A549 (cell line): ENCODE results near the gene SLIT3. TPM values are rescaled to one million over a fixed set of nuclear protein-coding genes. Genes with fewer than 3 reads are reported as not detected.

Source experiments
- ATAC-seq, 2 experiments: fragments of 200-7000 bp in 1 of 2; fragments of >200 bp in 1 of 2; cut with Nextera tagmentation in 1 of 2; cut with Tn5 transposase in 1 of 2; 3 replicates each; pipeline versions ENCODE4 v1.8.0 to v1.9.1; 2018 to 2020; ENCODE audit warnings: mild to moderate bottlenecking in 1 of 2, moderate library complexity in 1 of 2
- CTCF ChIA-PET: fragments of 300-600 bp; sonication (Branson Sonifier 250); formaldehyde crosslinking; extraction: SDS; loops from one replicate; lab custom pipeline; 2021; ENCODE audit warnings: antibody characterized with exemption, inconsistent platforms; lab: Yijun Ruan, JAX
- POLR2A ChIA-PET: fragments of 350-600 bp; formaldehyde crosslinking; extraction: SDS; loops from one replicate; lab custom pipeline; 2021; ENCODE audit warnings: antibody characterized with exemption, inconsistent platforms; lab: Yijun Ruan, JAX
- DNase-seq, 2 experiments: peaks; one replicate each; pipeline versions ENCODE4 v3.0.0 to v3.0.0-alpha.2; 2011 to 2016; ENCODE audit warnings: low read depth in 1 of 2, low spot score in 1 of 2
- FAIRE-seq: peaks from 2 replicates; lab custom pipeline; 2011; peaks lifted over from hg19 to GRCh38; lab: Jason Lieb, UNC
- H3K27ac ChIP-seq, 2 experiments: fragments of >200 bp; sonication (Bioruptor Twin); formaldehyde crosslinking; 3 replicates each; pipeline ENCODE4 v1.5.1; 2016 to 2017
- H3K4me1 ChIP-seq: fragments of >200 bp; sonication (Bioruptor Twin); formaldehyde crosslinking; 3 replicates; pipeline ENCODE4 v1.6.1; 2016
- H3K4me2 ChIP-seq: fragments of >200 bp; sonication (Bioruptor Twin); formaldehyde crosslinking; 3 replicates; pipeline ENCODE4 v1.6.1; 2016
- H3K4me3 ChIP-seq: fragments of >200 bp; sonication (Bioruptor Twin); formaldehyde crosslinking; 3 replicates; pipeline ENCODE4 v1.5.1; 2016
- H3K9me3 ChIP-seq: fragments of >200 bp; sonication (Bioruptor Twin); formaldehyde crosslinking; 3 replicates; pipeline ENCODE4 v1.6.1; 2016
- CHD2 ChIP-seq: fragments of 150-350 bp; IDR thresholded peaks from 2 replicates; pipeline ENCODE4 v1.6.1; 2014; ENCODE audit warnings: low read length; ENCODE audit not compliant: partially characterized antibody
- EHF ChIP-seq: fragments of 250-450 bp; sonication (Bioruptor Pico); IDR thresholded peaks from 2 replicates; pipeline ENCODE4 v1.5.0; 2020; ENCODE audit warnings: mild to moderate bottlenecking
- ELK1 ChIP-seq: fragments of 150-350 bp; IDR thresholded peaks from 2 replicates; pipeline ENCODE4 v1.6.1; 2014; ENCODE audit warnings: low read depth, mild to moderate bottlenecking, low read length
- ESRRA ChIP-seq: fragments of 150-350 bp; IDR thresholded peaks from 2 replicates; pipeline ENCODE4 v1.6.1; 2014; ENCODE audit warnings: mild to moderate bottlenecking, low read length, borderline replicate concordance
- FOXS1 ChIP-seq: fragments of 250-450 bp; sonication (Bioruptor Pico); IDR thresholded peaks from 2 replicates; pipeline ENCODE4 v1.5.0; 2020; ENCODE audit warnings: mild to moderate bottlenecking, moderate library complexity
- GATA3 ChIP-seq: IDR thresholded peaks from 2 replicates; pipeline ENCODE4 v1.6.1; 2012; ENCODE audit warnings: borderline replicate concordance
- HES2 ChIP-seq: fragments of >200 bp; sonication (Bioruptor Twin); formaldehyde crosslinking; IDR thresholded peaks from 2 replicates; pipeline ENCODE4 v1.6.1; 2016
- HEYL ChIP-seq: fragments of 250-450 bp; sonication (Bioruptor Pico); IDR thresholded peaks from 2 replicates; pipeline ENCODE4 v1.8.0; 2021; ENCODE audit warnings: mild to moderate bottlenecking, moderate library complexity
- HOXA7 ChIP-seq: fragments of 250-450 bp; sonication (Bioruptor Pico); IDR thresholded peaks from 2 replicates; pipeline ENCODE4 v1.5.0; 2020; ENCODE audit warnings: mild to moderate bottlenecking, moderate library complexity
- HOXB13 ChIP-seq: fragments of 250-450 bp; sonication (Bioruptor Pico); IDR thresholded peaks from 2 replicates; pipeline ENCODE4 v1.5.0; 2020; ENCODE audit warnings: low read depth, mild to moderate bottlenecking, moderate library complexity
- HOXB5 ChIP-seq: fragments of 250-450 bp; sonication (Bioruptor Pico); IDR thresholded peaks from 2 replicates; pipeline ENCODE4 v1.5.0; 2020; ENCODE audit warnings: mild to moderate bottlenecking, moderate library complexity
- JUNB ChIP-seq: fragments of >200 bp; sonication (Bioruptor Twin); formaldehyde crosslinking; IDR thresholded peaks from 2 replicates; pipeline ENCODE4 v1.6.1; 2016
- KDM1A ChIP-seq: fragments of 200-600 bp; sonication (generic); IDR thresholded peaks from 2 replicates; pipeline ENCODE4 v1.6.1; 2016; ENCODE audit warnings: low read depth, mild to moderate bottlenecking
- MAFK ChIP-seq: fragments of 450-650 bp; IDR thresholded peaks from 2 replicates; pipeline ENCODE4 v1.6.1; 2014; ENCODE audit not compliant: partially characterized antibody
- MAX ChIP-seq: IDR thresholded peaks from 2 replicates; pipeline ENCODE4 v1.6.1; 2012
- MAZ ChIP-seq: fragments of 150-350 bp; IDR thresholded peaks from 2 replicates; pipeline ENCODE4 v1.6.1; 2014; ENCODE audit warnings: antibody characterized with exemption, low read depth, low read length, borderline replicate concordance
- NFE2L2 ChIP-seq: fragments of 150-350 bp; conservative IDR thresholded peaks from 2 replicates; pipeline ENCODE4 v1.6.1; 2014; ENCODE audit warnings: low read length
- RARB ChIP-seq: fragments of 250-450 bp; sonication (Bioruptor Pico); IDR thresholded peaks from 2 replicates; pipeline ENCODE4 v1.8.0; 2021; ENCODE audit warnings: mild to moderate bottlenecking, moderate library complexity
- RCOR1 ChIP-seq: fragments of 150-350 bp; IDR thresholded peaks from 2 replicates; pipeline ENCODE4 v1.6.1; 2014; ENCODE audit warnings: antibody characterized with exemption, low read length, low read depth
- RFX5 ChIP-seq: fragments of 450-650 bp; IDR thresholded peaks from 2 replicates; pipeline ENCODE4 v1.7.1; 2014; ENCODE audit warnings: antibody characterized with exemption, mild to moderate bottlenecking, moderate library complexity
- RNF2 ChIP-seq: fragments of 200-600 bp; sonication (generic); IDR thresholded peaks from 2 replicates; pipeline ENCODE4 v1.6.1; 2016; ENCODE audit warnings: low read depth, mild to moderate bottlenecking, antibody characterized with exemption, moderate library complexity, borderline replicate concordance
- SMC3 ChIP-seq: fragments of >200 bp; sonication (Bioruptor Twin); formaldehyde crosslinking; IDR thresholded peaks from 3 replicates; pipeline ENCODE4 v1.6.1; 2018; ENCODE audit warnings: inconsistent platforms
- whole genome bisulfite sequencing: methylation state at CpG from one replicate; pipeline ENCODE4 v1.1.6; 2017; ENCODE audit errors: missing lambda C conversion rate; 5-methylcytosine and 5-hydroxymethylcytosine counted together
- polyA plus RNA-seq, 4 experiments: library from polyadenylated mRNA; depleted of rRNA in 3 of 4; stranded (reverse); fragments of >200 nt; fragmentation: RNase III in 1 of 4; extraction: RNeasy Plus Mini Kit Qiagen cat#74134 plus additional on column Dnase treatment in 1 of 4; gene quantifications; 2 replicates in 3 of 4; 3 replicates in 1 of 4; pipeline ENCODE4 v1.2.3, GENCODE V29; 2011 to 2017
- TF ChIP-seq, protein P1 (sequence below): fragments of 250-450 bp; sonication (Bioruptor Pico); IDR thresholded peaks from 2 replicates; pipeline ENCODE4 v1.5.0; 2020; ENCODE audit warnings: low read depth, mild to moderate bottlenecking, moderate library complexity
- TF ChIP-seq, protein P2 (sequence below): IDR thresholded peaks from 2 replicates; pipeline ENCODE4 v1.6.1; 2012
- TF ChIP-seq, protein P3 (sequence below): fragments of 450-650 bp; IDR thresholded peaks from 2 replicates; pipeline ENCODE4 v1.6.1; 2014; ENCODE audit warnings: antibody characterized with exemption

Gene SLIT3
- polyA plus RNA-seq, 2 of the 4 experiments (the other 2 are of a cell fraction), result 12.7 to 22.9 TPM

DNA sequence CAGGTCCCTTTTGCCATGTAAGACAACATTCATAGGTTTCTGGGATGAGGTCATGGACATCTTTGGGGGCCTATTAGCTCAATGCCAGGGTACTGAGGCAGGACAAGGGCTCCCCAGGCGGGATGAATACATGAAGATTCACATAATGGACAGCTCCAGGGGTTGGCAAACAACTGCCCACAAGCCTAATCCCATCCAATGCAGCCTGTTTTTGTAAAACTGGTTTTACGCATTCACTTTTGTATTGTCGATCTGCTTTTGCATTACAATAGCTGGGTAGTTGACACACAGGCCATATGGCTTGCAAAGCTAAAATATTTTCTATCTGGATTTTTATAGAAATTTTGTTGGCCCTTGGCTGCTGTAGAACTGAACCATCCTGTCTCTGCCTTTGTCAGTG lies 473.3 kb downstream of the SLIT3 start:
- TF ChIP-seq RCOR1 (no peak), RARB (CRISPR knock-in tag) (no peak), MAZ (no peak), GATA3 (no peak), ESRRA (no peak), JUNB (no peak), SMC3 (no peak), HEYL (CRISPR knock-in tag) (no peak)
- TF ChIP-seq, protein P1, sequence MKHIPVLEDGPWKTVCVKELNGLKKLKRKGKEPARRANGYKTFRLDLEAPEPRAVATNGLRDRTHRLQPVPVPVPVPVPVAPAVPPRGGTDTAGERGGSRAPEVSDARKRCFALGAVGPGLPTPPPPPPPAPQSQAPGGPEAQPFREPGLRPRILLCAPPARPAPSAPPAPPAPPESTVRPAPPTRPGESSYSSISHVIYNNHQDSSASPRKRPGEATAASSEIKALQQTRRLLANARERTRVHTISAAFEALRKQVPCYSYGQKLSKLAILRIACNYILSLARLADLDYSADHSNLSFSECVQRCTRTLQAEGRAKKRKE, result no peak
- TF ChIP-seq, protein P2, sequence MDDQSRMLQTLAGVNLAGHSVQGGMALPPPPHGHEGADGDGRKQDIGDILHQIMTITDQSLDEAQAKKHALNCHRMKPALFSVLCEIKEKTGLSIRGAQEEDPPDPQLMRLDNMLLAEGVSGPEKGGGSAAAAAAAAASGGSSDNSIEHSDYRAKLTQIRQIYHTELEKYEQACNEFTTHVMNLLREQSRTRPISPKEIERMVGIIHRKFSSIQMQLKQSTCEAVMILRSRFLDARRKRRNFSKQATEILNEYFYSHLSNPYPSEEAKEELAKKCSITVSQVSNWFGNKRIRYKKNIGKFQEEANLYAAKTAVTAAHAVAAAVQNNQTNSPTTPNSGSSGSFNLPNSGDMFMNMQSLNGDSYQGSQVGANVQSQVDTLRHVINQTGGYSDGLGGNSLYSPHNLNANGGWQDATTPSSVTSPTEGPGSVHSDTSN, result no peak
- DNase-seq (no peak), ATAC-seq (no peak), FAIRE-seq (no peak)
- ChIA-PET POLR2A (no interaction called here), CTCF (interaction anchor here (1.0 kb wide), 1 partner anchor 22 kb away, joined by 5 read pairs; no protein-coding TSS in a partner anchor)
- H3K9me3 ChIP-seq, result no peaks in the 10 kb centered on the region
- peaks cover 3% of the 10 kb centered on the region; the same call in 1 of the 3 replicates for H3K4me1 ChIP-seq
- H3K4me2 ChIP-seq, result no peak overlapping the region
- H3K4me3 ChIP-seq, result no peak overlapping the region
- 93% methylated on average over 3 of the region's 3 CpGs for WGBS
- H3K27ac ChIP-seq, result no peak overlapping the region

DNA sequence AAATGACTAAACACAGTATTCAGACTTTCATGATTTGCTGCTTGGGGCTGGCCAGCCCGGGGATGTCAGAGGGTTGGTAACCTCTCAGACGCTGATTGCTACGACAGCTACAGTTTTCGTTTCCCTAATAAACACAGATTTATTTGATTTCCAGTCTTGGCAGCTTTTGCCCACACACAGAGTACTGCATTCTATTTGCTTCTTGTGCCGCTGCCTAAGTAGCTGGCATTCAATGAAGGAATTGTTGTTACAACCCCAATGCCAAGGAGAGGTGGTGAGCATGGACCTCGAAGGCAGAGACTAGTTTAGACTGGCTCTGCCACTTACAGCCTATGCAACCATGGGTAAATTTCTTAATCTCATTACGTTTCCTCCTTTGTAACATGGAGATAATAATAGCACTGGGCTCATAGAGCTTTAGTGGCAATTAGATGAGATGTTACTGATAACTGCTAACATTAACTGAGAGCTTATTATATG lies 474.7 kb downstream of the SLIT3 start:
- 85% methylated on average over 7 of the region's 7 CpGs for WGBS
- peaks cover 3% of the 10 kb centered on the region; the same call in 1 of the 3 replicates for H3K4me1 ChIP-seq

More for the DNA sequence above, 474.7 kb downstream of the SLIT3 start:
- ATAC-seq (no peak), DNase-seq (no peak), FAIRE-seq (no peak)
- Histone ChIP-seq H3K27ac (no peak overlapping the region), H3K9me3 (no peaks in the 10 kb centered on the region), H3K4me2 (no peak overlapping the region), H3K4me3 (no peak overlapping the region)
- no peak for TF ChIP-seq MAFK
- no peak for TF ChIP-seq MAX
- TF ChIP-seq CHD2, result no peak
- no peak for TF ChIP-seq FOXS1 (CRISPR knock-in tag)
- no peak for TF ChIP-seq EHF (CRISPR knock-in tag)
- no peak for TF ChIP-seq NFE2L2
- TF ChIP-seq ELK1, result no peak
- no peak for TF ChIP-seq HEYL (CRISPR knock-in tag)
- TF ChIP-seq KDM1A, result no peak
- TF ChIP-seq RFX5, result no peak
- TF ChIP-seq HOXB13 (CRISPR knock-in tag), result no peak
- TF ChIP-seq, protein P2, result no peak
- no peak for TF ChIP-seq HOXB5 (CRISPR knock-in tag)
- no peak for TF ChIP-seq HOXA7
- no peak for TF ChIP-seq MAZ
- TF ChIP-seq, protein P1, result no peak
- no peak for TF ChIP-seq HES2
- TF ChIP-seq, protein P3, sequence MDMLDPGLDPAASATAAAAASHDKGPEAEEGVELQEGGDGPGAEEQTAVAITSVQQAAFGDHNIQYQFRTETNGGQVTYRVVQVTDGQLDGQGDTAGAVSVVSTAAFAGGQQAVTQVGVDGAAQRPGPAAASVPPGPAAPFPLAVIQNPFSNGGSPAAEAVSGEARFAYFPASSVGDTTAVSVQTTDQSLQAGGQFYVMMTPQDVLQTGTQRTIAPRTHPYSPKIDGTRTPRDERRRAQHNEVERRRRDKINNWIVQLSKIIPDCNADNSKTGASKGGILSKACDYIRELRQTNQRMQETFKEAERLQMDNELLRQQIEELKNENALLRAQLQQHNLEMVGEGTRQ, result no peak
- TF ChIP-seq RNF2, result no peak
- ChIA-PET CTCF (interaction anchor here (0.9 to 1.3 kb wide), 2 partner anchors 10 kb away, joined by 3 to 4 read pairs; no protein-coding TSS in a partner anchor), POLR2A (no interaction called here)
